Chondrocyte (in vitro differentiated cells): ENCODE results near the gene ZNF385B. TPM values are rescaled to one million over a fixed set of nuclear protein-coding genes. Genes with fewer than 3 reads are reported as not detected.

Source experiments
- DNase-seq: peaks from one replicate; pipeline ENCODE4 v3.0.0; 2021; ENCODE audit warnings: mixed read lengths, low spot score
- H3K27ac Mint-ChIP-seq: one replicate; pipeline ENCODE4 v1.8.0; 2021; ENCODE audit warnings: mild to moderate bottlenecking, moderate library complexity, mixed read lengths; ENCODE audit not compliant: unreplicated experiment
- H3K27me3 Mint-ChIP-seq: 2 replicates; pipeline ENCODE4 v1.8.0; 2021; ENCODE audit warnings: low read depth, mixed read lengths
- H3K36me3 Mint-ChIP-seq: 2 replicates; pipeline ENCODE4 v1.8.0; 2021; ENCODE audit warnings: low read depth, mixed read lengths
- H3K4me1 Mint-ChIP-seq: 2 replicates; pipeline ENCODE4 v1.8.0; 2021; ENCODE audit warnings: low read depth, mild to moderate bottlenecking, mixed read lengths
- H3K4me3 Mint-ChIP-seq: one replicate; pipeline ENCODE4 v1.8.0; 2021; ENCODE audit warnings: mild to moderate bottlenecking, moderate library complexity, mixed read lengths; ENCODE audit not compliant: unreplicated experiment
- H3K9me3 Mint-ChIP-seq: 2 replicates; pipeline ENCODE4 v1.8.0; 2021; ENCODE audit warnings: low read depth, mixed read lengths
- CTCF ChIP-seq: fragments of 200-600 bp; sonication (generic); IDR thresholded peaks from 2 replicates; pipeline ENCODE4 v1.5.0; 2021; ENCODE audit warnings: antibody characterized with exemption, mild to moderate bottlenecking, moderate library complexity
- total RNA-seq: library from RNA; stranded (reverse); gene quantifications from 3 replicates; pipeline ENCODE4 v1.2.1, GENCODE V29; 2021

ZNF385B gene
- total RNA-seq, 1 donor from 2014 or later, result 0.25 TPM

- Mint-ChIP-seq H3K4me3 (no peak overlapping the region), H3K36me3 (no peaks in the 10 kb centered on the region), H3K27ac (no peak overlapping the region), H3K4me1 (peaks cover 11% of the 10 kb centered on the region), H3K9me3 (no peaks in the 10 kb centered on the region), H3K27me3 (no peaks in the 10 kb centered on the region)
- no peak for DNase-seq
- TF ChIP-seq CTCF, result no peak
Observed at GRCh38 chr2:179584760-179585159, 276.7 kb downstream of the ZNF385B start.

- H3K4me3 Mint-ChIP-seq, result no peak overlapping the region
- no peak for TF ChIP-seq CTCF
- no peaks in the 10 kb centered on the region for H3K36me3 Mint-ChIP-seq
- DNase-seq, result no peak
- peaks cover 11% of the 10 kb centered on the region for H3K4me1 Mint-ChIP-seq
- no peak overlapping the region for H3K27ac Mint-ChIP-seq
- H3K27me3 Mint-ChIP-seq, result no peaks in the 10 kb centered on the region
- no peaks in the 10 kb centered on the region for H3K9me3 Mint-ChIP-seq
Observed at GRCh38 chr2:179581605-179582004, 279.8 kb downstream of the ZNF385B start.

- Mint-ChIP-seq H3K9me3 (no peaks in the 10 kb centered on the region), H3K36me3 (no peaks in the 10 kb centered on the region), H3K27me3 (no peaks in the 10 kb centered on the region), H3K4me1 (peaks cover 11% of the 10 kb centered on the region), H3K4me3 (no peak overlapping the region), H3K27ac (no peak overlapping the region)
- no peak for DNase-seq
- TF ChIP-seq CTCF, result peak; percentile 18
Observed at GRCh38 chr2:179580378-179581146, 280.9 kb downstream of the ZNF385B start.

- no peak overlapping the region for H3K27ac Mint-ChIP-seq
- H3K9me3 Mint-ChIP-seq, result no peaks in the 10 kb centered on the region
- no peaks in the 10 kb centered on the region for H3K36me3 Mint-ChIP-seq
- no peak for DNase-seq
- H3K4me3 Mint-ChIP-seq, result no peak overlapping the region
- peaks cover 11% of the 10 kb centered on the region for H3K4me1 Mint-ChIP-seq
- H3K27me3 Mint-ChIP-seq, result no peaks in the 10 kb centered on the region
- TF ChIP-seq CTCF, result no peak
Observed at GRCh38 chr2:179579800-179580199, 281.6 kb downstream of the ZNF385B start.

- Mint-ChIP-seq H3K4me3 (no peak overlapping the region), H3K27ac (no peak overlapping the region), H3K4me1 (peaks cover 11% of the 10 kb centered on the region), H3K9me3 (no peaks in the 10 kb centered on the region), H3K36me3 (no peaks in the 10 kb centered on the region), H3K27me3 (no peaks in the 10 kb centered on the region)
- DNase-seq, result no peak
- no peak for TF ChIP-seq CTCF
Observed at GRCh38 chr2:179578171-179578916, 283.1 kb downstream of the ZNF385B start.
